Astrocyte (in vitro differentiated cells and primary cell): ENCODE data around the gene PKMYT1. TPM values are rescaled to one million over a fixed set of nuclear protein-coding genes. Genes with fewer than 3 reads are reported as not detected.

Experiments
- DNase-seq: peaks from one replicate; pipeline ENCODE4 v3.0.0-alpha.2; 2010; ENCODE audit warnings: low read depth
- FAIRE-seq: peaks from 2 replicates; lab custom pipeline; 2011; peaks lifted over from hg19 to GRCh38; lab: Jason Lieb, UNC
- H2AFZ ChIP-seq: 2 replicates; pipeline ENCODE4 v1.6.0; 2012; ENCODE audit warnings: low read depth, low read length, inconsistent platforms
- H3K27ac ChIP-seq: 2 replicates; pipeline ENCODE4 v1.5.1; 2011; ENCODE audit warnings: low read depth, low read length, inconsistent platforms
- H3K27me3 ChIP-seq: 2 replicates; pipeline ENCODE4 v1.6.0; 2011; ENCODE audit warnings: low read length, inconsistent platforms; ENCODE audit not compliant: insufficient read depth
- H3K36me3 ChIP-seq: 2 replicates; pipeline ENCODE4 v1.5.1; 2011; ENCODE audit warnings: low read length, inconsistent platforms; ENCODE audit not compliant: insufficient read depth
- H3K4me1 ChIP-seq: 2 replicates; pipeline ENCODE4 v1.5.1; 2011; ENCODE audit warnings: low read length, inconsistent platforms; ENCODE audit not compliant: insufficient read depth
- H3K4me2 ChIP-seq: 2 replicates; pipeline ENCODE4 v1.6.0; 2012; ENCODE audit warnings: low read length, inconsistent platforms
- H3K4me3 ChIP-seq: 2 replicates; pipeline ENCODE4 v1.5.1; 2011; ENCODE audit warnings: low read depth, mild to moderate bottlenecking, low read length, inconsistent platforms; ENCODE audit not compliant: insufficient read depth
- H3K79me2 ChIP-seq: 2 replicates; pipeline ENCODE4 v1.6.0; 2012; ENCODE audit warnings: mild to moderate bottlenecking, low read length, inconsistent platforms; ENCODE audit not compliant: insufficient read depth
- H3K9ac ChIP-seq: 2 replicates; pipeline ENCODE4 v1.6.0; 2012; ENCODE audit warnings: mild to moderate bottlenecking, low read length, inconsistent platforms
- H3K9me3 ChIP-seq: 2 replicates; pipeline ENCODE4 v1.5.1; 2012; ENCODE audit warnings: low read depth, mild to moderate bottlenecking, low read length, inconsistent platforms; ENCODE audit not compliant: insufficient read depth
- H4K20me1 ChIP-seq: 2 replicates; pipeline ENCODE4 v1.6.0; 2012; ENCODE audit warnings: low read length, inconsistent platforms; ENCODE audit not compliant: insufficient read depth
- H3K27ac Mint-ChIP-seq: one replicate; pipeline ENCODE4 v1.8.0; 2021; ENCODE audit warnings: mild to moderate bottlenecking, mixed read lengths; ENCODE audit not compliant: unreplicated experiment
- H3K27me3 Mint-ChIP-seq: one replicate; pipeline ENCODE4 v1.8.0; 2021; ENCODE audit warnings: low read depth, mixed read lengths; ENCODE audit not compliant: unreplicated experiment
- H3K36me3 Mint-ChIP-seq: one replicate; pipeline ENCODE4 v1.8.0; 2021; ENCODE audit warnings: low read depth, mixed read lengths; ENCODE audit not compliant: unreplicated experiment
- H3K4me1 Mint-ChIP-seq: one replicate; pipeline ENCODE4 v1.8.0; 2021; ENCODE audit warnings: low read depth, mixed read lengths; ENCODE audit not compliant: unreplicated experiment
- H3K4me3 Mint-ChIP-seq: one replicate; pipeline ENCODE4 v1.8.0; 2021; ENCODE audit warnings: mild to moderate bottlenecking, moderate library complexity, mixed read lengths; ENCODE audit not compliant: unreplicated experiment
- H3K9me3 Mint-ChIP-seq: one replicate; pipeline ENCODE4 v1.8.0; 2021; ENCODE audit warnings: mild to moderate bottlenecking, mixed read lengths; ENCODE audit not compliant: unreplicated experiment
- EZH2 ChIP-seq: IDR thresholded peaks from 2 replicates; pipeline ENCODE4 v1.6.1; 2012; ENCODE audit warnings: mild to moderate bottlenecking, low read length, inconsistent platforms; ENCODE audit not compliant: insufficient read depth
- total RNA-seq: library from RNA; stranded (reverse); gene quantifications from 2 replicates; pipeline ENCODE4 v1.2.1, GENCODE V29; 2021
- TF ChIP-seq, protein P1 (sequence below): IDR thresholded peaks from 2 replicates; pipeline ENCODE4 v1.5.1; 2011; ENCODE audit warnings: low read depth, mild to moderate bottlenecking, inconsistent platforms, low read length, moderate library complexity; ENCODE audit not compliant: insufficient read depth

Gene PKMYT1
- total RNA-seq, 1 donor from 2014 or later, result 3.9 TPM

DNA sequence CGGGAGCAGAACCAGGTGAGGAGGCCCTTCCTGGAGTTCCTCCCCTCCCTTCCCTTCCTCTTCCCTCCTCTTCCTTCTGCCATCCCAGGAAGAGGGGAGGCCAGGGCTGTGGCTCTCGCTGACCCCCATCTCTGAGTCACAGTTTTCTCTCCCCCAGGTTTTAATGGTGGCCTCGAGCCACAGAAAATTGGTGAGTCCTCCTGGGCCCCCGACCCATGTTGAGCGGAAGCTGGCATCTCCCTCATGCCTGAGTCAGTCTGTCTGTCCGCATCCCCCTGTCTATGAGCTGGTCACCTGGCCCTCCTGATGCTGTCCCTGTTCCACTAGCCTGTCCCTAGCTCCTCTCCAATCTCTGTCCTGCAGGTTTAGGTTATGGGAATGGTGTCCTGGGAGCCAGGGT, 19.7 kb upstream of the PKMYT1 start:
- Mint-ChIP-seq H3K27me3 (peaks cover 12% of the 10 kb centered on the region), H3K36me3 (no peaks in the 10 kb centered on the region), H3K4me1 (no peaks in the 10 kb centered on the region), H3K9me3 (no peaks in the 10 kb centered on the region), H3K27ac (no peak overlapping the region), H3K4me3 (no peak overlapping the region)
- no peak overlapping the region for H3K4me2 ChIP-seq
- no peak overlapping the region for H3K4me3 ChIP-seq
- H3K27me3 ChIP-seq, result peaks cover 12% of the 10 kb centered on the region
- no peak overlapping the region for H2AFZ ChIP-seq
- no peaks in the 10 kb centered on the region for H3K36me3 ChIP-seq
- DNase-seq (no peak), FAIRE-seq (no peak)
- no peaks in the 10 kb centered on the region for H3K79me2 ChIP-seq
- H3K9ac ChIP-seq, result no peak overlapping the region
- no peak overlapping the region for H3K27ac ChIP-seq
- no peaks in the 10 kb centered on the region for H3K4me1 ChIP-seq
- TF ChIP-seq, protein P1, sequence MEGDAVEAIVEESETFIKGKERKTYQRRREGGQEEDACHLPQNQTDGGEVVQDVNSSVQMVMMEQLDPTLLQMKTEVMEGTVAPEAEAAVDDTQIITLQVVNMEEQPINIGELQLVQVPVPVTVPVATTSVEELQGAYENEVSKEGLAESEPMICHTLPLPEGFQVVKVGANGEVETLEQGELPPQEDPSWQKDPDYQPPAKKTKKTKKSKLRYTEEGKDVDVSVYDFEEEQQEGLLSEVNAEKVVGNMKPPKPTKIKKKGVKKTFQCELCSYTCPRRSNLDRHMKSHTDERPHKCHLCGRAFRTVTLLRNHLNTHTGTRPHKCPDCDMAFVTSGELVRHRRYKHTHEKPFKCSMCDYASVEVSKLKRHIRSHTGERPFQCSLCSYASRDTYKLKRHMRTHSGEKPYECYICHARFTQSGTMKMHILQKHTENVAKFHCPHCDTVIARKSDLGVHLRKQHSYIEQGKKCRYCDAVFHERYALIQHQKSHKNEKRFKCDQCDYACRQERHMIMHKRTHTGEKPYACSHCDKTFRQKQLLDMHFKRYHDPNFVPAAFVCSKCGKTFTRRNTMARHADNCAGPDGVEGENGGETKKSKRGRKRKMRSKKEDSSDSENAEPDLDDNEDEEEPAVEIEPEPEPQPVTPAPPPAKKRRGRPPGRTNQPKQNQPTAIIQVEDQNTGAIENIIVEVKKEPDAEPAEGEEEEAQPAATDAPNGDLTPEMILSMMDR, result no peak
- no peak for TF ChIP-seq EZH2
- H3K9me3 ChIP-seq, result no peaks in the 10 kb centered on the region
- no peaks in the 10 kb centered on the region for H4K20me1 ChIP-seq

DNA sequence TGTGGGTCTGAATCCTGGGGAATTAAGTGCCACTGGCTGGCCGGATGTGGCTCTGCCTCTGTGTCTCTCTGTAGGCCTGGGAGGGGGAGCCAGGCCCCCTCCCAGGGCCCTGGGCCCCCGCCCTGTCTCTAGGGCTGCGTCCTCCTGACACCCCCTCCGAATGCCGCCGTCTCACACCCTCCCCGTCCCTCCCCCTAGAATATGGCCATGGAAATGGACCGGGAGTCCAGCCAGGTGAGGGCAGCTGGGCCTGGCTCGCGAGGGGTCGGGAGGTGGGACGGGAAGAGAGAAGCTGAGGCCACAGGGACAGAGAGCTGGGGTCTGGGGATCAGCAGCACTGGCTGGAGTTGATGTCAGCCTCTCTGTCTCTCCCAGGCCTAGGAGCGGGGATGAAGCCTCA, 16.1 kb upstream of the PKMYT1 start:
- Histone ChIP-seq H2AFZ (no peak overlapping the region), H3K4me1 (no peaks in the 10 kb centered on the region), H3K27me3 (peaks cover 10% of the 10 kb centered on the region), H3K27ac (no peak overlapping the region), H3K4me2 (no peak overlapping the region), H3K9me3 (no peaks in the 10 kb centered on the region), H4K20me1 (no peaks in the 10 kb centered on the region), H3K79me2 (no peaks in the 10 kb centered on the region), H3K36me3 (no peaks in the 10 kb centered on the region), H3K9ac (no peak overlapping the region), H3K4me3 (no peak overlapping the region)
- FAIRE-seq (no peak), DNase-seq (no peak)
- H3K27me3 Mint-ChIP-seq, result peaks cover 19% of the 10 kb centered on the region
- no peak for TF ChIP-seq EZH2
- TF ChIP-seq, protein P1, result no peak
- H3K36me3 Mint-ChIP-seq, result no peaks in the 10 kb centered on the region
- peaks cover 1% of the 10 kb centered on the region for H3K4me1 Mint-ChIP-seq
- no peaks in the 10 kb centered on the region for H3K9me3 Mint-ChIP-seq
- H3K27ac Mint-ChIP-seq, result no peak overlapping the region
- no peak overlapping the region for H3K4me3 Mint-ChIP-seq

- no peak overlapping the region for H3K4me3 ChIP-seq
- H3K4me3 Mint-ChIP-seq, result no peak overlapping the region
- no peaks in the 10 kb centered on the region for H3K4me1 ChIP-seq
- peaks cover 1% of the 10 kb centered on the region for H3K4me1 Mint-ChIP-seq
- H3K9ac ChIP-seq, result no peak overlapping the region
- H3K36me3 ChIP-seq, result no peaks in the 10 kb centered on the region
- H2AFZ ChIP-seq, result no peak overlapping the region
- H3K27ac ChIP-seq, result no peak overlapping the region
- H3K9me3 ChIP-seq, result no peaks in the 10 kb centered on the region
- H3K79me2 ChIP-seq, result no peaks in the 10 kb centered on the region
- H3K27ac Mint-ChIP-seq, result no peak overlapping the region
- no peak overlapping the region for H3K4me2 ChIP-seq
- no peak for TF ChIP-seq EZH2
- TF ChIP-seq, protein P1, result no peak
- H3K9me3 Mint-ChIP-seq, result no peaks in the 10 kb centered on the region
- DNase-seq, result no peak
- H4K20me1 ChIP-seq, result no peaks in the 10 kb centered on the region
- H3K27me3 Mint-ChIP-seq, result peaks cover 16% of the 10 kb centered on the region
- no peaks in the 10 kb centered on the region for H3K36me3 Mint-ChIP-seq
- FAIRE-seq, result no peak
- H3K27me3 ChIP-seq, result peaks cover 6% of the 10 kb centered on the region
Measured at GRCh38 chr16:2992383-2993081, 12.3 kb upstream of the PKMYT1 start.
